Activated CD4-positive, CD25-positive, alpha-beta regulatory T cell treated with anti-CD3 and anti-CD28 coated beads, Interleukin-2, amount 50 U/mL, for 72 hours (primary cell): ENCODE data around the gene CDCP1.
A peak's percentile ranks its signal among the peaks of the same experiment; 100 is the strongest.

Source experiments
- DNase-seq: peaks from one replicate; pipeline ENCODE4 v3.0.0; 2021

CDCP1 gene

GRCh38 chr3:45145681-45146614 lies at the start of gene CDCP1:
Gene CDCP1, minus strand, starts transcription at chr3:45146378. Its CDS starts 91 bp downstream, at chr3:45146287.
- peak; percentile 34 for DNase-seq

GRCh38 chr3:45194791-45195190 lies 48.6 kb upstream of the CDCP1 start:
- no peak for DNase-seq

GRCh38 chr3:45191924-45192417 lies 45.8 kb upstream of the CDCP1 start:
- no peak for DNase-seq

- DNase-seq: no peak
These were observed 45.2 kb upstream of the CDCP1 start for GRCh38 chr3:45191424-45191823.

- no peak for DNase-seq
These were observed 42.8 kb upstream of the CDCP1 start for GRCh38 chr3:45188719-45189659.

GRCh38 chr3:45187694-45188141 lies 41.5 kb upstream of the CDCP1 start:
- DNase-seq: no peak

GRCh38 chr3:45186871-45187270 lies 40.7 kb upstream of the CDCP1 start:
- no peak for DNase-seq

- DNase-seq: no peak
These were observed 39.3 kb upstream of the CDCP1 start for GRCh38 chr3:45185461-45185860.

- DNase-seq: no peak
These were observed 38.9 kb upstream of the CDCP1 start for GRCh38 chr3:45185052-45185451.

GRCh38 chr3:45183872-45184262 lies 37.7 kb upstream of the CDCP1 start:
- no peak for DNase-seq

- no peak for DNase-seq
These were observed 37.0 kb upstream of the CDCP1 start for GRCh38 chr3:45182915-45183871.

GRCh38 chr3:45181496-45181895 lies 35.3 kb upstream of the CDCP1 start:
- DNase-seq: no peak

- no peak for DNase-seq
These were observed 34.7 kb upstream of the CDCP1 start for GRCh38 chr3:45180899-45181298.

GRCh38 chr3:45180051-45180450 lies 33.9 kb upstream of the CDCP1 start:
- DNase-seq: no peak

- no peak for DNase-seq
These were observed 33.0 kb upstream of the CDCP1 start for GRCh38 chr3:45179163-45179562.

- no peak for DNase-seq
These were observed 32.2 kb upstream of the CDCP1 start for GRCh38 chr3:45178183-45179023.

GRCh38 chr3:45176912-45177311 lies 30.7 kb upstream of the CDCP1 start:
- DNase-seq: no peak

GRCh38 chr3:45174234-45174633 lies 28.1 kb upstream of the CDCP1 start:
- DNase-seq: no peak

- no peak for DNase-seq
These were observed 27.6 kb upstream of the CDCP1 start for GRCh38 chr3:45173776-45174175.

- no peak for DNase-seq
These were observed 25.1 kb upstream of the CDCP1 start for GRCh38 chr3:45171283-45171682.

- no peak for DNase-seq
These were observed 23.9 kb upstream of the CDCP1 start for GRCh38 chr3:45170096-45170495.
